Measurements from ENCODE around the gene CYB561.

The CYB561 gene

DNA sequence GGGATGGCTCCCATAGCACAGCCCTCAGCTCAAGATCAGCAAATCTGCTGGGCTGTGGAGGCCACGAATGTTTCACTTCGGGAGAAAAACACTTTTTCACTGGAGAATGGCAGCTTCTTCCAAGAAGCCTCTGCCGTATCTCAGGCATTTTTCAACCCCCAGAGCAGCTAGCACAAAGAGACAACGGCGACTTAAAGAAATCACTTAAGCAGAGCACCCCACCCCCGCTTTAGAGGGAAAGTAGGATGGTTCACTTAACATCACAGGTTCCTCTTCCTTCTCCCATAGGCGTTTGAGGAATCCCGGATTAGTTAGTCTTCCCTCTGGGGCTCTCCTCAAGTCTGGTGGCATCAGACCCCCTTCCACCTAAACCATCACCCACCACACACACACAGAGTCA is 27.6 kb downstream of the CYB561 start:
- no peak overlapping the region for H3K9ac ChIP-seq (ENCODE audit: low read length)
- TF ChIP-seq, protein P1, sequence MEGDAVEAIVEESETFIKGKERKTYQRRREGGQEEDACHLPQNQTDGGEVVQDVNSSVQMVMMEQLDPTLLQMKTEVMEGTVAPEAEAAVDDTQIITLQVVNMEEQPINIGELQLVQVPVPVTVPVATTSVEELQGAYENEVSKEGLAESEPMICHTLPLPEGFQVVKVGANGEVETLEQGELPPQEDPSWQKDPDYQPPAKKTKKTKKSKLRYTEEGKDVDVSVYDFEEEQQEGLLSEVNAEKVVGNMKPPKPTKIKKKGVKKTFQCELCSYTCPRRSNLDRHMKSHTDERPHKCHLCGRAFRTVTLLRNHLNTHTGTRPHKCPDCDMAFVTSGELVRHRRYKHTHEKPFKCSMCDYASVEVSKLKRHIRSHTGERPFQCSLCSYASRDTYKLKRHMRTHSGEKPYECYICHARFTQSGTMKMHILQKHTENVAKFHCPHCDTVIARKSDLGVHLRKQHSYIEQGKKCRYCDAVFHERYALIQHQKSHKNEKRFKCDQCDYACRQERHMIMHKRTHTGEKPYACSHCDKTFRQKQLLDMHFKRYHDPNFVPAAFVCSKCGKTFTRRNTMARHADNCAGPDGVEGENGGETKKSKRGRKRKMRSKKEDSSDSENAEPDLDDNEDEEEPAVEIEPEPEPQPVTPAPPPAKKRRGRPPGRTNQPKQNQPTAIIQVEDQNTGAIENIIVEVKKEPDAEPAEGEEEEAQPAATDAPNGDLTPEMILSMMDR (IDR thresholded peaks at IDR 0.05; ENCODE audit: low read length), result no peak
- TF ChIP-seq EZH2phosphoT487 (IDR thresholded peaks at IDR 0.05; ENCODE audit: low read length) (no peak), EZH2 (optimal IDR thresholded peaks at IDR 0.05; ENCODE audit: low read depth, low read length) (no peak)
- H4K20me1 ChIP-seq (ENCODE audit: insufficient read depth, low read length), result no peaks in the 10 kb centered on the region
- no peaks in the 10 kb centered on the region for H3K79me2 ChIP-seq (ENCODE audit: low read length)
- no peaks in the 10 kb centered on the region for H3K9me3 ChIP-seq (replicated peaks; ENCODE audit: insufficient read depth, low read length)
- no peak overlapping the region for H3K4me2 ChIP-seq (ENCODE audit: low read depth, low read length)
- H2AFZ ChIP-seq (ENCODE audit: low read length), result no peak overlapping the region
- no peaks in the 10 kb centered on the region for H3F3A ChIP-seq (ENCODE audit: insufficient read depth, low read length)
- no peaks in the 10 kb centered on the region for H3K4me1 ChIP-seq (ENCODE audit: low read length)
- H3K27ac ChIP-seq (ENCODE audit: low read length), result no peak overlapping the region
- H3K36me3 ChIP-seq (replicated peaks; ENCODE audit: insufficient read depth, low read length), result no peaks in the 10 kb centered on the region
- H3K9me2 ChIP-seq (replicated peaks; ENCODE audit: insufficient read depth, low read length), result no peaks in the 10 kb centered on the region
- no peak for DNase-seq
- H3K27me3 ChIP-seq (replicated peaks; ENCODE audit: insufficient read depth, low read length), result no peaks in the 10 kb centered on the region
- no peak overlapping the region for H3K4me3 ChIP-seq (ENCODE audit: low read length)

DNA sequence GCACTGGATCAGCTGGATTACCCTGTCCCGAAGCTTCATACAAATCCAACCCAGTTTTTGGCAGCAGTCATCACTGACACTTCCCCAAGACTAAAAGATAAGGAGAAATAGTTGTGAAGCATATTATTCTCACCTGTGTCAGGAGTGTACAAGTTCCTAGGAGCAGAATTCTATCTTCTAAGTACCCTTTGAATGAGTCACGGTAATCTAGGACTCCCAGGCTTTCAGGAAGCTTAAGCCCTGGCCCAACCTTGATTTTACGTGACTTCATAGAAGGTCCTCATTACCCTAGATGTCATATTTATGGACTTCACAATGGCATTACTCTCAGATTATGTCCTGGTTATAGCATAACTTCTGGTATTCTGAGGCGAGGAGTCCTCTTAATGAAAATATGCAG is 31.9 kb downstream of the CYB561 start:
- no peak for DNase-seq
- Histone ChIP-seq H2AFZ (ENCODE audit: low read length) (no peak overlapping the region), H3K9me3 (replicated peaks; ENCODE audit: insufficient read depth, low read length) (no peaks in the 10 kb centered on the region), H4K20me1 (ENCODE audit: insufficient read depth, low read length) (no peaks in the 10 kb centered on the region), H3K36me3 (replicated peaks; ENCODE audit: insufficient read depth, low read length) (no peaks in the 10 kb centered on the region), H3K79me2 (ENCODE audit: low read length) (no peaks in the 10 kb centered on the region), H3K27me3 (replicated peaks; ENCODE audit: insufficient read depth, low read length) (no peaks in the 10 kb centered on the region), H3F3A (ENCODE audit: insufficient read depth, low read length) (no peaks in the 10 kb centered on the region), H3K9ac (ENCODE audit: low read length) (no peak overlapping the region), H3K4me1 (ENCODE audit: low read length) (no peaks in the 10 kb centered on the region), H3K4me2 (ENCODE audit: low read depth, low read length) (no peak overlapping the region), H3K27ac (ENCODE audit: low read length) (no peak overlapping the region), H3K4me3 (ENCODE audit: low read length) (no peak overlapping the region), H3K9me2 (replicated peaks; ENCODE audit: insufficient read depth, low read length) (no peaks in the 10 kb centered on the region)
- TF ChIP-seq EZH2phosphoT487 (IDR thresholded peaks at IDR 0.05; ENCODE audit: low read length) (no peak), EZH2 (optimal IDR thresholded peaks at IDR 0.05; ENCODE audit: low read depth, low read length) (no peak)
- TF ChIP-seq, protein P1 (IDR thresholded peaks at IDR 0.05; ENCODE audit: low read length), result no peak

DNA sequence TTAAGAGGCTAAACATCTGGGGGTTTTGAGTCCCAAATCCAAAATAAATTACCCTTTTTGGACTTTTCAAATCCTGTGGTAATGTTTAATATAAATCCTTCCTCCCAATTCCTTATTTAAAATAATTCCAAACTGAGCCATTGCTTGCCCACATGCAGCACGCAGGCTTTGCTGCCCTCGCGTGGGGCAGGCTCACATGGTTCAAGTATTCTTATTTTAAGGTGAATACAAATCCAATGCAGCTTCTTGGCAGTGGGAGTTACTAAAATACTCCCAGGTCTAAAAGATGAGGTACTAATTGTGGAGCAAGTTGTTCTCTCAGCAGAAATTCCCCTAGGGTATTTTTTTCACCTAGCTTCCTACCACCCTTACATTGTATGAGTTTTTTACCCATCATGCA is 33.0 kb downstream of the CYB561 start:
- Histone ChIP-seq H4K20me1 (ENCODE audit: insufficient read depth, low read length) (no peaks in the 10 kb centered on the region), H3K36me3 (replicated peaks; ENCODE audit: insufficient read depth, low read length) (no peaks in the 10 kb centered on the region), H3K4me2 (ENCODE audit: low read depth, low read length) (no peak overlapping the region), H3K4me3 (ENCODE audit: low read length) (no peak overlapping the region), H3F3A (ENCODE audit: insufficient read depth, low read length) (no peaks in the 10 kb centered on the region), H3K27ac (ENCODE audit: low read length) (no peak overlapping the region), H3K27me3 (replicated peaks; ENCODE audit: insufficient read depth, low read length) (no peaks in the 10 kb centered on the region), H3K9me3 (replicated peaks; ENCODE audit: insufficient read depth, low read length) (no peaks in the 10 kb centered on the region), H3K9me2 (replicated peaks; ENCODE audit: insufficient read depth, low read length) (no peaks in the 10 kb centered on the region), H3K9ac (ENCODE audit: low read length) (no peak overlapping the region), H3K4me1 (ENCODE audit: low read length) (no peaks in the 10 kb centered on the region), H3K79me2 (ENCODE audit: low read length) (no peaks in the 10 kb centered on the region), H2AFZ (ENCODE audit: low read length) (no peak overlapping the region)
- TF ChIP-seq EZH2phosphoT487 (IDR thresholded peaks at IDR 0.05; ENCODE audit: low read length) (no peak), EZH2 (optimal IDR thresholded peaks at IDR 0.05; ENCODE audit: low read depth, low read length) (no peak)
- TF ChIP-seq, protein P1 (IDR thresholded peaks at IDR 0.05; ENCODE audit: low read length), result no peak
- no peak for DNase-seq

All from MM.1S (cell line).